Raji (cell line): Measurements from ENCODE around the gene COMP.

Experiments
- POLR2A ChIP-seq: IDR thresholded peaks from 2 replicates; pipeline ENCODE4 v1.6.1; 2011; ENCODE audit warnings: low read depth, low read length, control low read depth; ENCODE audit not compliant: insufficient read depth

The COMP gene

GRCh38 chr19:18759304-18759994, 31.7 kb downstream of the COMP start:
- TF ChIP-seq POLR2A, result no peak

DNA sequence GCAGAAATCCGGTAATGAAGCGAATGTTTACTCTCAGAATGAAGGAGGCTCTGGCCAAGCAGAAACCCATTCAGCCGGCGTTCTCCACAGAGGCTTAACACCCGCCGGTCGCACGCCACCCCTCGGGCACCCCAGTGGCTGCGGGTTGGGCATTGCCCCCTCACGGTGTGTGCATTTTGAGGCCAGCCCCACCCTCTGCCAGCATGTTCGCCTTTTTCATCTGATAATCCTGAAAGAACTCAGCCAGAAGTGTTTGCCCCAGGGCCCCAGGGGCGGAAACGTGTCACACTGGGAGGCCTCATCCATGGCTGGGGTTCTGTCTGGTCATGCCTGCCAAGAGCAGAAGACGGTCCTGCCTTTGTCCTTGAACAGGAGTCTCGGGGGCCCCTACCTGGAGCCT, 34.2 kb downstream of the COMP start:
- no peak for TF ChIP-seq POLR2A

DNA sequence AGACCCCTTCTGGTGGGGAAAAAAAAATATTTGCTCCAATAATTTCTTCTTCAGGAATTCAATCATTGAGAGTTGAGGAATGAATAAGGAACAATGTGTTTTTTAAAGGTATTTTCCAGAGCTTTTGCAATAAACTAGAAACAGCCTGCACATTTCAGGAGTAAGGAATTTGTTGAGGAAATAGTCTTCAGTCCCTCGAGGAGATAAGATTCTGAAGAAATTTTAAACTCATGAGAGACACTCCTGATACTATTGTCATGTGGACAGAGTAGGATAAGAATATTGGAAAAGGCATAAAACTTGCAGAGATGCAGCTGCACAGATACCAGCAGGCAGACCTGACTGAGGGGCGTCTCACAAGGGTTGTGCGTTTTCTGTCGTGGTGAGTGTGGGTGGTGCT, 36.6 kb downstream of the COMP start:
- no peak for TF ChIP-seq POLR2A

- TF ChIP-seq POLR2A, result no peak
Observed at GRCh38 chr19:18751571-18751970, 39.5 kb downstream of the COMP start.

DNA sequence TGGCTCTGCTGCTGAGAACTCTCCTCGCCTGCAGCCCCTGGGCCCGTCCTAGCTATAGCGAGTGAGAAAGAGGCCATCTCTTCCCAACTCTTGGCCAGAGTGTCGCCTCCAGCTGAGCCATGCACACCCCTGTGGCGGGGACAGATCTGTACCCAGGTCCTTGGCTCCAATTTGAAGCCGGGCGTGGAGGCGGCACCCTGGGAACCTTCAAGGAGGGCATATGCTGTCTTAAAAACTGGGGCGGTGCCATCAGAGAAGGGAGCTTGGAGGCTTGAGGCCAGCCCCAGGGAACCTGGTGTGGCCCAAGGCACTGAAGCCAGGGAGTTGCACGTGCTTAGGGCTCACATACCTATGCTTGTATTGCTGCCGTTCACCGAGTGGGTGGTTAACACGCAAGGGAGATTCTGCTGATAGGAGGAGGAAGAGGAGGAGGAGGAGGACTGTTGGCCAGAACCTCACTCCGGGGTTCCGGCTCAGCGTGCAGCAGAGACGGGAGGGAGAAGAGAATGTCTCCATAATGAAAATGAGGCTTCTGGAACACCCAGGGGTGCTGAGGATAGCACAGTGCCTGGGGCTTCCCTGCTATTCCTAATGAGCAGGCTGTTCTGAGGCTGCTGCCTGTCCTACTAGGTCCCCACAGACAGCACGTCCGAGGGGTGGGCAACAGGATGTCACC, 40.7 kb downstream of the COMP start:
- no peak for TF ChIP-seq POLR2A

- TF ChIP-seq POLR2A, result no peak
Observed at GRCh38 chr19:18749362-18750231, 41.5 kb downstream of the COMP start.

DNA sequence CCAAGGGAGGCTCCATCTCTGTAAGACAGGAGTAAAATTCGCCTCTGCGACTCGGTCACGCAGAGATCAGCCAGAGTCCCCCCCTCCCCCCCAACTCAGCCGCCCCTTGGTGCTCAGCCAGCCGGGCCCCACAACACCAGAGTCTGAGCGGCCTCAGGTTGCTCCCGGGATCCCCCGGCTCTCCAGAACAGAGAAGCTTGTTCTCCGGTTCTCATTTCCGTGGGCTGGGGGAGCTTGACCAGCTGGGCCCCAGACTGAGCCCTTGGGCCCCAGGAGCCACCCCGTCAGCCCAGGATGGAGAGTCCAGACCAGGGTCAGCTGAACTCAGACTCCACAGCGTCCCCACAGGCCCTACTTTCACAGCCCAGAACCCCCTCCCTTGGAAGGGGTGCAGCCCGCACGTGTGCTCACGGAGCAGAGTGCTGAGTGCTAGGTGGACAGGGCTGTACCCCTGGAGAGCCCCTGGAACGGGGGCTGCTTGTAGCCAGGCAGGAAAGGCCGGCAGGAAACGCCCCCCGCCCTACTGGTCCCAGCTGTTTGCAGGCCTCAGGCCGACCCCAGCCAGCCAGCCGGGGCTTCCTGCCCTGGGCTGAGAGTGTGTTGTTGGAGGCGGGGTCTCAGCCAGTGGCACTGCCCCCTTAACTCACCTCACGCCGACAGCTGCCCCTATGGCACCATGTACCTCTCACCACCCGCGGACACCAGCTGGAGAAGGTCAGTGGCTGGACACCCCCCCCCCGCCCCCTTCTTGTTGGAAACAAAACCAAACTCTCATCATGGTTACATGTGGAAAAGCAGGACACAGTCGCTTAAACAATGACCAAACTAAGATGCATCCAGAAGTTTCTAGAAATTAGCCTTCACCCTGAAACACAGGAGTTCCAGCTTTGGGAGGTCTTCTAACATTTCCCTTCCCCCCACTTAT, 44.4 kb downstream of the COMP start:
- TF ChIP-seq POLR2A, result no peak

- no peak for TF ChIP-seq POLR2A
Observed at GRCh38 chr19:18745931-18746330, 45.2 kb downstream of the COMP start.

- no peak for TF ChIP-seq POLR2A
Observed at GRCh38 chr19:18745012-18745735, 45.9 kb downstream of the COMP start.

DNA sequence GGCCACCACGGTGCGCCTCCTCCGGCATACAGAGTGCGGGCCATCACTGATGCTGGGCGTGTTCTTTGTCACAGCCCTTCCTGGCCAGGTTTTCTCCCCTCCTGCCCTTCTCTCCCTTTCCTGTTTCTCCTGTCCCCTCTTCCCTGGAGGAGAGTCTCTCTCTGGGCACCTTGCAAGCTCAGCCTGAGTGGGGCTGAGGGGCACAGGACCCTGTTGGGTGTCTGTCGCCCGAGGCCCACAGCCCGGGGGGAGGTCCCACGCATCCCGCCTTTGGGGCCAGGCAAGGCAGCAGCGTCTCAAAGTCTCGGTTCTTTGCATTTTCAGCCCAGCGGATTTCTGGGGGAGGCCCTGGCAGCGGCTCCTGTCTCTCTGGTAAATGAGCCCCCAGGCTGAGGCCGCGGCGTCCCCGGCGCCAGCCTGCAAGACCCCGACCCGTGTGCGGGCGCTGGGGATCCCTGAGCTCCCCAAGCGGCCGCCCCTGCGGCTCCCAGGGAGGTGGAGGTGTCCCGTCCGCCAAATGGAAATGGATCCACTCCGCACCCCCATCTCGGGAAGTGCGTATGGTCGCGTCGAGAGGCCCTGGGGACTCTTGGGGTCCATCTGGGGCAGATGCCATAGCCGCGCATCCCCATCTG, 47.2 kb downstream of the COMP start:
- no peak for TF ChIP-seq POLR2A

DNA sequence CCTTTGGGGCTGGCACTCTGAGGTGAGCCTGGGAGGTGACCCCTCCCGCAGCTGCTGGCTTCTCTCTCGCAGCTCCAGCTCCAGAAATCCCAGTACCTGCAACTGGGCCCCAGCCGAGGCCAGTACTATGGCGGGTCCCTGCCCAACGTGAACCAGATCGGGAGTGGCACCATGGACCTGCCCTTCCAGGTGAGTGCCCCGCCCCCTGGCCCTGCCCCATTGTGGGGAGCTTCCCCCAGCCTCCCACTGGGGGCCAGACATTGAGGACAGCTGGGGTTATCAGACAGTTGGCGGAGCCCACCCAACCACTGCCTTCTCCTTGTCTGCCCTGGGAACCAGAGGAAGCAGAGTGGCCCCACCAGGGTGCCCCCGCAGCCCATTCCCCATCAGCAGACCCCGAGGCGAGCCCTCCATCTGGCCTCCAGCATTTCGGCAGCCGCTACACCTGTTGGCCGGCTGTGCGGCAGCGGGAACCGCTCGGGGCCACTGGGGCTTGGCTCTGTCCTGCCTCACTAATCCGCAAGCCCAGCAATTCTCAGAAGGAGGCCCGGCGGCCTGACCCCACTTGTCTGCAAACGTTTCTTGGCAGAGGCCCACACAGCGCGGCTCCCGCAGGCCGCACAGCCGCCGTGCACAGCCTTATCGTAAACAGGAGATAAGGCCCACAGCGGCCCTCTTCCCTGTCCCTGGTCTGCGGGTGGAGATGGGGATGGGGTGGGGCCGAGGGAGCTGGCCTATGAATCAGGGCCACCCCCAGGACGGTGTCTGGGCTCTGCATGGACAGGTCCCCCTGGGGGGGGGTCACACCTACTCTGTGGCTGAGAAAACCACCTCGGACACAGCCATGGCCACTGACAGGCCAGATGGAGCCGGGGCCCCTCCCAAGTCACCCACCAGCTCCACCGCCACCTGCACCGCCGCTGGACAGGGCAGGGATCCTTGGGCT, 48.0 kb downstream of the COMP start:
- no peak for TF ChIP-seq POLR2A

- no peak for TF ChIP-seq POLR2A
Observed at GRCh38 chr19:18742324-18742723, 48.8 kb downstream of the COMP start.

GRCh38 chr19:18741124-18742121, 49.7 kb downstream of the COMP start:
- no peak for TF ChIP-seq POLR2A
